Panc1 (cell line): ENCODE measurements around the gene ZNF608.

ENCODE experiments used
- CTCF ChIP-seq: fragments of 450-650 bp; IDR thresholded peaks from 2 replicates; pipeline ENCODE4 v1.5.1; 2017; ENCODE audit warnings: mild to moderate bottlenecking
- SIN3A ChIP-seq: IDR thresholded peaks from 2 replicates; pipeline ENCODE4 v1.6.1; 2012; ENCODE audit warnings: low read depth, mild to moderate bottlenecking, low read length, moderate library complexity, borderline replicate concordance; ENCODE audit not compliant: insufficient read depth

GRCh38 chr5:124742521-124742920, 3.9 kb downstream of the ZNF608 start:
- TF ChIP-seq CTCF, result no peak
- TF ChIP-seq SIN3A, result no peak
